GM23338 (cell line): ENCODE measurements around the gene C1orf116. TPM values are rescaled to one million over a fixed set of nuclear protein-coding genes. Genes with fewer than 3 reads are reported as not detected.

Source experiments
- ATAC-seq: fragments of 200-7000 bp; cut with Tn5 transposase; 3 replicates; pipeline ENCODE4 v1.9.1; 2020
- DNase-seq: peaks from one replicate; pipeline ENCODE4 v3.0.0-alpha.2; 2015; ENCODE audit warnings: low spot score
- H2AFZ ChIP-seq: fragments of 200-600 bp; sonication (generic); 2 replicates; pipeline ENCODE4 v1.8.0; 2016; ENCODE audit warnings: antibody characterized with exemption, mild to moderate bottlenecking, moderate library complexity
- H3F3A ChIP-seq: fragments of 200-600 bp; sonication (generic); replicated peaks from 2 replicates; pipeline ENCODE4 v1.8.0; 2017; ENCODE audit warnings: antibody characterized with exemption, mixed run types, low read depth
- H3K27ac ChIP-seq: fragments of 200-600 bp; sonication (generic); 2 replicates; pipeline ENCODE4 v1.6.1; 2016; ENCODE audit warnings: low read depth
- H3K27me3 ChIP-seq: fragments of 200-600 bp; sonication (generic); 2 replicates; pipeline ENCODE4 v1.8.0; 2016; ENCODE audit warnings: mild to moderate bottlenecking, mixed run types, moderate library complexity; ENCODE audit not compliant: insufficient read depth
- H3K36me3 ChIP-seq: fragments of 200-600 bp; sonication (generic); 2 replicates; pipeline ENCODE4 v1.8.0; 2016; ENCODE audit warnings: mild to moderate bottlenecking; ENCODE audit not compliant: insufficient read depth
- H3K4me1 ChIP-seq: fragments of 200-600 bp; sonication (generic); 2 replicates; pipeline ENCODE4 v1.8.0; 2016; ENCODE audit warnings: mild to moderate bottlenecking, moderate library complexity; ENCODE audit not compliant: insufficient read depth
- H3K4me2 ChIP-seq: fragments of 200-600 bp; sonication (generic); 2 replicates; pipeline ENCODE4 v1.7.1; 2017; ENCODE audit warnings: mixed run types
- H3K4me3 ChIP-seq: fragments of 200-600 bp; sonication (generic); 2 replicates; pipeline ENCODE4 v1.6.1; 2016; ENCODE audit warnings: mixed run types
- H3K79me2 ChIP-seq: fragments of 200-600 bp; sonication (generic); replicated peaks from 2 replicates; pipeline ENCODE4 v1.8.0; 2017; ENCODE audit warnings: mild to moderate bottlenecking; ENCODE audit not compliant: insufficient read depth
- H3K9me2 ChIP-seq: fragments of 200-600 bp; sonication (generic); 2 replicates; pipeline ENCODE4 v1.8.0; 2017; ENCODE audit not compliant: insufficient read depth
- H4K20me1 ChIP-seq: fragments of 200-600 bp; sonication (generic); replicated peaks from 2 replicates; pipeline ENCODE4 v1.8.0; 2017; ENCODE audit warnings: mild to moderate bottlenecking; ENCODE audit not compliant: insufficient read depth
- H3K27ac Mint-ChIP-seq: 2 replicates; pipeline ENCODE4 v1.8.0; 2020; ENCODE audit warnings: inconsistent platforms, mild to moderate bottlenecking, moderate library complexity, mixed read lengths
- H3K27me3 Mint-ChIP-seq: 3 replicates; pipeline ENCODE4 v1.8.0; 2022; ENCODE audit warnings: low read depth, mild to moderate bottlenecking, moderate library complexity, mixed read lengths, inconsistent platforms; ENCODE audit not compliant: insufficient read depth, poor library complexity
- H3K36me3 Mint-ChIP-seq: 3 replicates; pipeline ENCODE4 v1.8.0; 2021; ENCODE audit warnings: low read depth, mild to moderate bottlenecking, inconsistent platforms, moderate library complexity, mixed read lengths
- H3K4me1 Mint-ChIP-seq: 3 replicates; pipeline ENCODE4 v1.8.0; 2020; ENCODE audit warnings: mild to moderate bottlenecking, inconsistent platforms, mixed read lengths
- H3K4me3 Mint-ChIP-seq: 3 replicates; pipeline ENCODE4 v1.8.0; 2021; ENCODE audit warnings: moderate library complexity, mild to moderate bottlenecking, inconsistent platforms, mixed read lengths
- H3K9me3 Mint-ChIP-seq: 3 replicates; pipeline ENCODE4 v1.8.0; 2020; ENCODE audit warnings: moderate library complexity, mild to moderate bottlenecking, inconsistent platforms, mixed read lengths
- CREB1 ChIP-seq: fragments of 250-450 bp; sonication (Bioruptor Pico); IDR thresholded peaks from 2 replicates; pipeline ENCODE4 v1.5.0; 2020; ENCODE audit warnings: low read depth, mild to moderate bottlenecking, moderate library complexity
- EZH2 ChIP-seq: fragments of 200-600 bp; sonication (generic); IDR thresholded peaks from one replicate; pipeline ENCODE4 v1.8.0; 2017; ENCODE audit warnings: antibody characterized with exemption, mild to moderate bottlenecking, low read depth; ENCODE audit not compliant: unreplicated experiment
- EZH2phosphoT487 ChIP-seq: fragments of 200-600 bp; sonication (generic); IDR thresholded peaks from one replicate; pipeline ENCODE4 v1.8.1; 2018; ENCODE audit warnings: antibody characterized with exemption; ENCODE audit not compliant: unreplicated experiment
- JUNB ChIP-seq: IDR thresholded peaks from one replicate; pipeline ENCODE4 v1.6.1; 2016; ENCODE audit warnings: antibody characterized with exemption; ENCODE audit not compliant: unreplicated experiment
- NANOG ChIP-seq: IDR thresholded peaks from 2 replicates; pipeline ENCODE4 v1.6.1; 2016; ENCODE audit warnings: antibody characterized with exemption, borderline replicate concordance
- POLR2AphosphoS5 ChIP-seq: IDR thresholded peaks from 2 replicates; pipeline ENCODE4 v1.6.1; 2016; ENCODE audit warnings: antibody characterized with exemption, low read depth
- REST ChIP-seq: IDR thresholded peaks from one replicate; pipeline ENCODE4 v1.6.1; 2018; ENCODE audit warnings: antibody characterized with exemption; ENCODE audit not compliant: unreplicated experiment
- STAT1 ChIP-seq: IDR thresholded peaks from one replicate; pipeline ENCODE4 v1.6.1; 2016; ENCODE audit warnings: antibody characterized with exemption; ENCODE audit not compliant: unreplicated experiment
- ZNF114 ChIP-seq: fragments of 250-450 bp; sonication (Bioruptor Pico); IDR thresholded peaks from 2 replicates; pipeline ENCODE4 v1.5.0; 2020; ENCODE audit warnings: mild to moderate bottlenecking, moderate library complexity
- ZNF331 ChIP-seq: fragments of 250-450 bp; sonication (Bioruptor Pico); IDR thresholded peaks from 2 replicates; pipeline ENCODE4 v1.5.0; 2020; ENCODE audit warnings: low read depth, mild to moderate bottlenecking, moderate library complexity
- polyA plus RNA-seq: library from polyadenylated mRNA; unstranded; fragments of >200 nt; fragmentation: Nextera tagmentation; extraction: Ambion mirVana; gene quantifications from 2 replicates; pipeline ENCODE4 v1.2.1, GENCODE V29; 2016
- total RNA-seq: library from RNA; depleted of rRNA; stranded (reverse); fragments of >200 nt; shearing (Covaris generic); gene quantifications from 2 replicates; pipeline ENCODE4 v1.2.3, GENCODE V29; 2014
- TF ChIP-seq, protein P1 (sequence below): fragments of 250-450 bp; sonication (Bioruptor Pico); IDR thresholded peaks from 2 replicates; pipeline ENCODE4 v1.5.0; 2020; ENCODE audit warnings: mild to moderate bottlenecking, moderate library complexity
- TF ChIP-seq, protein P2 (sequence below), 2 experiments: fragments of 200-600 bp in 1 of 2; sonication (generic) in 1 of 2; conservative IDR thresholded peaks; 2 replicates each; pipeline versions ENCODE4 v1.5.1 to v1.6.1; 2016 to 2017; ENCODE audit warnings: antibody characterized with exemption in 2 of 2, low read depth in 2 of 2, mild to moderate bottlenecking in 2 of 2, moderate library complexity in 1 of 2
- TF ChIP-seq, protein P3 (sequence below): IDR thresholded peaks from 2 replicates; pipeline ENCODE4 v1.6.1; 2016; ENCODE audit warnings: antibody characterized with exemption

Gene C1orf116
- total and polyA plus RNA-seq, 2 experiments from 2014 or later: 2.3 to 5.3 TPM

GRCh38 chr1:206972728-206973127 lies 59.8 kb downstream of the C1orf116 start:
- H3K9me3 Mint-ChIP-seq: no peaks in the 10 kb centered on the region
- no peak for ATAC-seq

More at GRCh38 chr1:206972728-206973127, 59.8 kb downstream of the C1orf116 start:
- Mint-ChIP-seq H3K27me3 (no peaks in the 10 kb centered on the region), H3K36me3 (no peaks in the 10 kb centered on the region), H3K27ac (no peak overlapping the region), H3K4me1 (no peaks in the 10 kb centered on the region; the same call in 2 of the 3 replicates), H3K4me3 (no peak overlapping the region)
- Histone ChIP-seq H3K4me2 (no peak overlapping the region), H3K27me3 (no peaks in the 10 kb centered on the region), H2AFZ (peak overlapping the region; percentile 94), H3K36me3 (no peaks in the 10 kb centered on the region), H3K4me3 (no peak overlapping the region), H3K9me2 (no peaks in the 10 kb centered on the region), H3K4me1 (no peaks in the 10 kb centered on the region), H4K20me1 (no peaks in the 10 kb centered on the region), H3F3A (no peaks in the 10 kb centered on the region), H3K27ac (no peak overlapping the region), H3K79me2 (no peaks in the 10 kb centered on the region)
- no peak for TF ChIP-seq NANOG
- no peak for TF ChIP-seq REST
- TF ChIP-seq CREB1 (CRISPR knock-in tag): no peak
- TF ChIP-seq, protein P1, sequence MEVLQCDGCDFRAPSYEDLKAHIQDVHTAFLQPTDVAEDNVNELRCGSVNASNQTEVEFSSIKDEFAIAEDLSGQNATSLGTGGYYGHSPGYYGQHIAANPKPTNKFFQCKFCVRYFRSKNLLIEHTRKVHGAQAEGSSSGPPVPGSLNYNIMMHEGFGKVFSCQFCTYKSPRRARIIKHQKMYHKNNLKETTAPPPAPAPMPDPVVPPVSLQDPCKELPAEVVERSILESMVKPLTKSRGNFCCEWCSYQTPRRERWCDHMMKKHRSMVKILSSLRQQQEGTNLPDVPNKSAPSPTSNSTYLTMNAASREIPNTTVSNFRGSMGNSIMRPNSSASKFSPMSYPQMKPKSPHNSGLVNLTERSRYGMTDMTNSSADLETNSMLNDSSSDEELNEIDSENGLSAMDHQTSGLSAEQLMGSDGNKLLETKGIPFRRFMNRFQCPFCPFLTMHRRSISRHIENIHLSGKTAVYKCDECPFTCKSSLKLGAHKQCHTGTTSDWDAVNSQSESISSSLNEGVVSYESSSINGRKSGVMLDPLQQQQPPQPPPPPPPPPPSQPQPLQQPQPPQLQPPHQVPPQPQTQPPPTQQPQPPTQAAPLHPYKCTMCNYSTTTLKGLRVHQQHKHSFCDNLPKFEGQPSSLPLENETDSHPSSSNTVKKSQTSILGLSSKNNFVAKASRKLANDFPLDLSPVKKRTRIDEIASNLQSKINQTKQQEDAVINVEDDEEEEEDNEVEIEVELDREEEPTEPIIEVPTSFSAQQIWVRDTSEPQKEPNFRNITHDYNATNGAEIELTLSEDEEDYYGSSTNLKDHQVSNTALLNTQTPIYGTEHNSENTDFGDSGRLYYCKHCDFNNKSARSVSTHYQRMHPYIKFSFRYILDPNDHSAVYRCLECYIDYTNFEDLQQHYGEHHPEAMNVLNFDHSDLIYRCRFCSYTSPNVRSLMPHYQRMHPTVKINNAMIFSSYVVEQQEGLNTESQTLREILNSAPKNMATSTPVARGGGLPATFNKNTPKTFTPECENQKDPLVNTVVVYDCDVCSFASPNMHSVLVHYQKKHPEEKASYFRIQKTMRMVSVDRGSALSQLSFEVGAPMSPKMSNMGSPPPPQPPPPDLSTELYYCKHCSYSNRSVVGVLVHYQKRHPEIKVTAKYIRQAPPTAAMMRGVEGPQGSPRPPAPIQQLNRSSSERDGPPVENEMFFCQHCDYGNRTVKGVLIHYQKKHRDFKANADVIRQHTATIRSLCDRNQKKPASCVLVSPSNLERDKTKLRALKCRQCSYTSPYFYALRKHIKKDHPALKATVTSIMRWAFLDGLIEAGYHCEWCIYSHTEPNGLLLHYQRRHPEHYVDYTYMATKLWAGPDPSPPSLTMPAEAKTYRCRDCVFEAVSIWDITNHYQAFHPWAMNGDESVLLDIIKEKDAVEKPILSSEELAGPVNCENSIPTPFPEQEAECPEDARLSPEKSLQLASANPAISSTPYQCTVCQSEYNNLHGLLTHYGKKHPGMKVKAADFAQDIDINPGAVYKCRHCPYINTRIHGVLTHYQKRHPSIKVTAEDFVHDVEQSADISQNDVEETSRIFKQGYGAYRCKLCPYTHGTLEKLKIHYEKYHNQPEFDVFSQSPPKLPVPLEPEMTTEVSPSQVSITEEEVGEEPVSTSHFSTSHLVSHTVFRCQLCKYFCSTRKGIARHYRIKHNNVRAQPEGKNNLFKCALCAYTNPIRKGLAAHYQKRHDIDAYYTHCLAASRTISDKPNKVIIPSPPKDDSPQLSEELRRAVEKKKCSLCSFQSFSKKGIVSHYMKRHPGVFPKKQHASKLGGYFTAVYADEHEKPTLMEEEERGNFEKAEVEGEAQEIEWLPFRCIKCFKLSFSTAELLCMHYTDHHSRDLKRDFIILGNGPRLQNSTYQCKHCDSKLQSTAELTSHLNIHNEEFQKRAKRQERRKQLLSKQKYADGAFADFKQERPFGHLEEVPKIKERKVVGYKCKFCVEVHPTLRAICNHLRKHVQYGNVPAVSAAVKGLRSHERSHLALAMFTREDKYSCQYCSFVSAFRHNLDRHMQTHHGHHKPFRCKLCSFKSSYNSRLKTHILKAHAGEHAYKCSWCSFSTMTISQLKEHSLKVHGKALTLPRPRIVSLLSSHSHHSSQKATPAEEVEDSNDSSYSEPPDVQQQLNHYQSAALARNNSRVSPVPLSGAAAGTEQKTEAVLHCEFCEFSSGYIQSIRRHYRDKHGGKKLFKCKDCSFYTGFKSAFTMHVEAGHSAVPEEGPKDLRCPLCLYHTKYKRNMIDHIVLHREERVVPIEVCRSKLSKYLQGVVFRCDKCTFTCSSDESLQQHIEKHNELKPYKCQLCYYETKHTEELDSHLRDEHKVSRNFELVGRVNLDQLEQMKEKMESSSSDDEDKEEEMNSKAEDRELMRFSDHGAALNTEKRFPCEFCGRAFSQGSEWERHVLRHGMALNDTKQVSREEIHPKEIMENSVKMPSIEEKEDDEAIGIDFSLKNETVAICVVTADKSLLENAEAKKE (CRISPR knock-in tag): no peak
- TF ChIP-seq STAT1: no peak
- no peak for TF ChIP-seq EZH2phosphoT487
- TF ChIP-seq EZH2: no peak
- TF ChIP-seq POLR2AphosphoS5: no peak
- TF ChIP-seq, protein P2, sequence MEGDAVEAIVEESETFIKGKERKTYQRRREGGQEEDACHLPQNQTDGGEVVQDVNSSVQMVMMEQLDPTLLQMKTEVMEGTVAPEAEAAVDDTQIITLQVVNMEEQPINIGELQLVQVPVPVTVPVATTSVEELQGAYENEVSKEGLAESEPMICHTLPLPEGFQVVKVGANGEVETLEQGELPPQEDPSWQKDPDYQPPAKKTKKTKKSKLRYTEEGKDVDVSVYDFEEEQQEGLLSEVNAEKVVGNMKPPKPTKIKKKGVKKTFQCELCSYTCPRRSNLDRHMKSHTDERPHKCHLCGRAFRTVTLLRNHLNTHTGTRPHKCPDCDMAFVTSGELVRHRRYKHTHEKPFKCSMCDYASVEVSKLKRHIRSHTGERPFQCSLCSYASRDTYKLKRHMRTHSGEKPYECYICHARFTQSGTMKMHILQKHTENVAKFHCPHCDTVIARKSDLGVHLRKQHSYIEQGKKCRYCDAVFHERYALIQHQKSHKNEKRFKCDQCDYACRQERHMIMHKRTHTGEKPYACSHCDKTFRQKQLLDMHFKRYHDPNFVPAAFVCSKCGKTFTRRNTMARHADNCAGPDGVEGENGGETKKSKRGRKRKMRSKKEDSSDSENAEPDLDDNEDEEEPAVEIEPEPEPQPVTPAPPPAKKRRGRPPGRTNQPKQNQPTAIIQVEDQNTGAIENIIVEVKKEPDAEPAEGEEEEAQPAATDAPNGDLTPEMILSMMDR (conservative IDR thresholded peaks at IDR 0.05; ENCODE audit: low read depth in 2 of 2): no peak
- TF ChIP-seq JUNB: no peak
- TF ChIP-seq, protein P3, sequence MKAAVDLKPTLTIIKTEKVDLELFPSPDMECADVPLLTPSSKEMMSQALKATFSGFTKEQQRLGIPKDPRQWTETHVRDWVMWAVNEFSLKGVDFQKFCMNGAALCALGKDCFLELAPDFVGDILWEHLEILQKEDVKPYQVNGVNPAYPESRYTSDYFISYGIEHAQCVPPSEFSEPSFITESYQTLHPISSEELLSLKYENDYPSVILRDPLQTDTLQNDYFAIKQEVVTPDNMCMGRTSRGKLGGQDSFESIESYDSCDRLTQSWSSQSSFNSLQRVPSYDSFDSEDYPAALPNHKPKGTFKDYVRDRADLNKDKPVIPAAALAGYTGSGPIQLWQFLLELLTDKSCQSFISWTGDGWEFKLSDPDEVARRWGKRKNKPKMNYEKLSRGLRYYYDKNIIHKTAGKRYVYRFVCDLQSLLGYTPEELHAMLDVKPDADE: no peak
- no peak for TF ChIP-seq ZNF114
- TF ChIP-seq ZNF331 (CRISPR knock-in tag): no peak
- no peak for DNase-seq
